Nephron progenitor cell (in vitro differentiated cells): ENCODE results near the gene SLC6A11.

Experiments
- DNase-seq: peaks from one replicate; pipeline ENCODE4 v3.0.0; 2021
- H3K27ac Mint-ChIP-seq: 2 replicates; pipeline ENCODE4 v1.8.0; 2021; ENCODE audit warnings: mild to moderate bottlenecking, moderate library complexity, mixed read lengths
- H3K27me3 Mint-ChIP-seq: 2 replicates; pipeline ENCODE4 v1.8.0; 2021; ENCODE audit warnings: mild to moderate bottlenecking, low read depth, mixed read lengths; ENCODE audit not compliant: poor library complexity
- H3K36me3 Mint-ChIP-seq: 2 replicates; pipeline ENCODE4 v1.8.0; 2021; ENCODE audit warnings: low read depth, mixed read lengths
- H3K4me1 Mint-ChIP-seq: 2 replicates; pipeline ENCODE4 v1.8.0; 2021; ENCODE audit warnings: mixed read lengths
- H3K4me3 Mint-ChIP-seq: 2 replicates; pipeline ENCODE4 v1.8.0; 2021; ENCODE audit warnings: mild to moderate bottlenecking, moderate library complexity, mixed read lengths
- H3K9me3 Mint-ChIP-seq: 2 replicates; pipeline ENCODE4 v1.8.0; 2021; ENCODE audit warnings: mild to moderate bottlenecking, moderate library complexity, mixed read lengths
- TF ChIP-seq, protein P1 (sequence below): fragments of 200-600 bp; sonication (generic); IDR thresholded peaks from 2 replicates; pipeline ENCODE4 v1.5.0; 2021; ENCODE audit warnings: antibody characterized with exemption

Gene SLC6A11

GRCh38 chr3:10949197-10949596, 133.2 kb downstream of the SLC6A11 start:
- Mint-ChIP-seq H3K4me3 (no peak overlapping the region), H3K9me3 (no peaks in the 10 kb centered on the region), H3K36me3 (no peaks in the 10 kb centered on the region), H3K27ac (no peak overlapping the region), H3K27me3 (peaks cover 32% of the 10 kb centered on the region), H3K4me1 (peaks cover 5% of the 10 kb centered on the region)
- no peak for DNase-seq
- TF ChIP-seq, protein P1, sequence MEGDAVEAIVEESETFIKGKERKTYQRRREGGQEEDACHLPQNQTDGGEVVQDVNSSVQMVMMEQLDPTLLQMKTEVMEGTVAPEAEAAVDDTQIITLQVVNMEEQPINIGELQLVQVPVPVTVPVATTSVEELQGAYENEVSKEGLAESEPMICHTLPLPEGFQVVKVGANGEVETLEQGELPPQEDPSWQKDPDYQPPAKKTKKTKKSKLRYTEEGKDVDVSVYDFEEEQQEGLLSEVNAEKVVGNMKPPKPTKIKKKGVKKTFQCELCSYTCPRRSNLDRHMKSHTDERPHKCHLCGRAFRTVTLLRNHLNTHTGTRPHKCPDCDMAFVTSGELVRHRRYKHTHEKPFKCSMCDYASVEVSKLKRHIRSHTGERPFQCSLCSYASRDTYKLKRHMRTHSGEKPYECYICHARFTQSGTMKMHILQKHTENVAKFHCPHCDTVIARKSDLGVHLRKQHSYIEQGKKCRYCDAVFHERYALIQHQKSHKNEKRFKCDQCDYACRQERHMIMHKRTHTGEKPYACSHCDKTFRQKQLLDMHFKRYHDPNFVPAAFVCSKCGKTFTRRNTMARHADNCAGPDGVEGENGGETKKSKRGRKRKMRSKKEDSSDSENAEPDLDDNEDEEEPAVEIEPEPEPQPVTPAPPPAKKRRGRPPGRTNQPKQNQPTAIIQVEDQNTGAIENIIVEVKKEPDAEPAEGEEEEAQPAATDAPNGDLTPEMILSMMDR: no peak

GRCh38 chr3:10950476-10951294, 134.7 kb downstream of the SLC6A11 start:
- Mint-ChIP-seq H3K27me3 (peaks cover 42% of the 10 kb centered on the region), H3K27ac (peak overlapping the region; percentile 82), H3K4me3 (no peak overlapping the region), H3K4me1 (peaks cover 5% of the 10 kb centered on the region), H3K9me3 (no peaks in the 10 kb centered on the region), H3K36me3 (no peaks in the 10 kb centered on the region)
- DNase-seq: peak; percentile 25
- TF ChIP-seq, protein P1: peak; percentile 57

- H3K36me3 Mint-ChIP-seq: no peaks in the 10 kb centered on the region
- TF ChIP-seq, protein P1: no peak
Measured at GRCh38 chr3:10951295-10951926, 135.4 kb downstream of the SLC6A11 start.

GRCh38 chr3:10952525-10952924, 136.5 kb downstream of the SLC6A11 start:
- no peak for DNase-seq
- TF ChIP-seq, protein P1: no peak
- peaks cover 5% of the 10 kb centered on the region for H3K4me1 Mint-ChIP-seq
- H3K4me3 Mint-ChIP-seq: no peak overlapping the region
- no peaks in the 10 kb centered on the region for H3K36me3 Mint-ChIP-seq
- H3K27me3 Mint-ChIP-seq: peaks cover 42% of the 10 kb centered on the region
- no peaks in the 10 kb centered on the region for H3K9me3 Mint-ChIP-seq
- no peak overlapping the region for H3K27ac Mint-ChIP-seq

More at GRCh38 chr3:10951295-10951926, 135.4 kb downstream of the SLC6A11 start:
- Mint-ChIP-seq H3K9me3 (no peaks in the 10 kb centered on the region), H3K4me1 (peaks cover 5% of the 10 kb centered on the region), H3K4me3 (no peak overlapping the region), H3K27ac (no peak overlapping the region), H3K27me3 (peaks cover 38% of the 10 kb centered on the region)
- no peak for DNase-seq

- TF ChIP-seq, protein P1: no peak
- H3K4me3 Mint-ChIP-seq: no peak overlapping the region
- no peak overlapping the region for H3K27ac Mint-ChIP-seq
- no peaks in the 10 kb centered on the region for H3K9me3 Mint-ChIP-seq
- no peaks in the 10 kb centered on the region for H3K36me3 Mint-ChIP-seq
- peaks cover 35% of the 10 kb centered on the region for H3K27me3 Mint-ChIP-seq
- no peak for DNase-seq
- peaks cover 5% of the 10 kb centered on the region for H3K4me1 Mint-ChIP-seq
Measured at GRCh38 chr3:10954740-10955139, 138.7 kb downstream of the SLC6A11 start.
